ENCODE measurements around the gene FLRT1.

The FLRT1 gene

DNA sequence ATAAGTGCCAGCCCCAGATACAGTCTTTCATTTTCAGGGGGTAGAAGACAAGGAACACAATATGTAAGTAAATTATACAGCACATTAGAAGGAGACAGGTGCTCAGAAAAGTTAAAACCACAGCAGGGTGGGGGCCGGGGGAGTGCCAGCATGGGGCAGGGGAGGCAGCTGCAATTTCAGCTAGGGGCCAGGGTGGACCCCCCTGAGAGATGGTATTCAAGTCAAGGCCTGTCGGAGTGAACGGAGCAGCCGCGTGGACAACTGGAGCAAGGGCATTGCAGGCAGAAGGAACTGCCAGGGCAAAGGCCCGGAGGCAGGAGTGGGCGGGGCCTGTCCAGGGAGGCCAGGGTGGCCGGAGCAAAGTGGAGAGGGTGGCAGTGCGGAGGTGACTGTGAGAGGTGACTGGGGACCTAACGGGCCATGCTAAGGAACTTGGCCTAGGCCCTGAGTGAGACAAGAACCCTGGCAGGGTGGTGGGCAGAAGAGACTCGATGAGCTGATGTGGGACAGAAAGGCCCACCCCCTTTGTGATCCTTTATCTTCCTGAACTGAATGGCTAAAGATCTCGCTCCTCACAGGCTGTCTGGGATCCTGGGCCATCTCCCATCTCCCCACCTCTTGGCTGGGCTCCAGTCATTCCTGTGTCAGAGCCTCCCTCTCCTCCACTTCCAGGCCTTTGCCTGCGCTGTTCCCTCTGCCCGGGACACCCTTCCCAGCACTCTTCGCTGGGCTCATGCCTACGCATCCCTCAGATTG lies 22.4 kb upstream of the FLRT1 start:
- no peaks in the 10 kb centered on the region for H3K4me1 ChIP-seq
- H3K4me3 ChIP-seq (ENCODE audit: low read depth, low read length) = no peak overlapping the region
- no peak for DNase-seq
- H3K36me3 ChIP-seq = no peaks in the 10 kb centered on the region
- no peaks in the 10 kb centered on the region for H3K27me3 ChIP-seq
- no peaks in the 10 kb centered on the region for H3K9me3 ChIP-seq
- no peak for TF ChIP-seq CTCF (IDR thresholded peaks at IDR 0.05; ENCODE audit: low read depth, low read length)

- no peaks in the 10 kb centered on the region for H3K4me1 ChIP-seq
- no peaks in the 10 kb centered on the region for H3K9me3 ChIP-seq
- no peak for TF ChIP-seq CTCF (IDR thresholded peaks at IDR 0.05; ENCODE audit: low read depth, low read length)
- H3K36me3 ChIP-seq = no peaks in the 10 kb centered on the region
- no peak overlapping the region for H3K4me3 ChIP-seq (ENCODE audit: low read depth, low read length)
- DNase-seq = no peak
- H3K27me3 ChIP-seq = no peaks in the 10 kb centered on the region
These were observed 21.4 kb upstream of the FLRT1 start for GRCh38 chr11:64014356-64014755.

- H3K4me1 ChIP-seq = no peaks in the 10 kb centered on the region
- H3K36me3 ChIP-seq = no peaks in the 10 kb centered on the region
- no peaks in the 10 kb centered on the region for H3K9me3 ChIP-seq
- no peak for TF ChIP-seq CTCF (IDR thresholded peaks at IDR 0.05; ENCODE audit: low read depth, low read length)
- DNase-seq = no peak
- no peaks in the 10 kb centered on the region for H3K27me3 ChIP-seq
- H3K4me3 ChIP-seq (ENCODE audit: low read depth, low read length) = no peak overlapping the region
These were observed 20.2 kb upstream of the FLRT1 start for GRCh38 chr11:64015510-64015909.

GRCh38 chr11:64015935-64016845 lies 19.5 kb upstream of the FLRT1 start:
- Histone ChIP-seq H3K36me3 (no peaks in the 10 kb centered on the region), H3K9me3 (no peaks in the 10 kb centered on the region), H3K4me1 (no peaks in the 10 kb centered on the region), H3K4me3 (ENCODE audit: low read depth, low read length) (no peak overlapping the region), H3K27me3 (no peaks in the 10 kb centered on the region)
- no peak for TF ChIP-seq CTCF (IDR thresholded peaks at IDR 0.05; ENCODE audit: low read depth, low read length)
- DNase-seq = no peak

GRCh38 chr11:64017945-64018224 lies 17.8 kb upstream of the FLRT1 start:
- H3K36me3 ChIP-seq = no peaks in the 10 kb centered on the region
- no peaks in the 10 kb centered on the region for H3K9me3 ChIP-seq
- H3K4me1 ChIP-seq = no peaks in the 10 kb centered on the region
- no peak overlapping the region for H3K4me3 ChIP-seq (ENCODE audit: low read depth, low read length)
- no peaks in the 10 kb centered on the region for H3K27me3 ChIP-seq
- no peak for TF ChIP-seq CTCF (IDR thresholded peaks at IDR 0.05; ENCODE audit: low read depth, low read length)
- DNase-seq = no peak

GRCh38 chr11:64018310-64018709 lies 17.4 kb upstream of the FLRT1 start:
- H3K27me3 ChIP-seq = no peaks in the 10 kb centered on the region
- no peak for DNase-seq
- no peak overlapping the region for H3K4me3 ChIP-seq (ENCODE audit: low read depth, low read length)
- H3K9me3 ChIP-seq = no peaks in the 10 kb centered on the region
- H3K4me1 ChIP-seq = no peaks in the 10 kb centered on the region
- no peaks in the 10 kb centered on the region for H3K36me3 ChIP-seq
- no peak for TF ChIP-seq CTCF (IDR thresholded peaks at IDR 0.05; ENCODE audit: low read depth, low read length)
